ENCODE measurements around the gene ZNF454.

- no peak for TF ChIP-seq POLR2A (IDR thresholded peaks at IDR 0.05)
- no peak for TF ChIP-seq CTCF (IDR thresholded peaks at IDR 0.05)
These were observed 50.5 kb downstream of the ZNF454 start for GRCh38 chr5:178991190-178992145.

Data from lower leg skin (tissue), 3 donors.